NCI-H2196 treated with DMSO at 0.1 percent for 48 hours (cell line): ENCODE results near the gene IRS1.

Experiments used
- DNase-seq: peaks from one replicate; lab custom pipeline; 2025; ENCODE audit not compliant: unreplicated experiment; lab: John Stamatoyannopoulos, UW

IRS1 gene

GRCh38 chr2:226760412-226761194 is 39.0 kb downstream of the IRS1 start:
- DNase-seq: no peak

GRCh38 chr2:226759768-226760167 is 39.9 kb downstream of the IRS1 start:
- no peak for DNase-seq

- DNase-seq: no peak
Observed at GRCh38 chr2:226758921-226759640, 40.5 kb downstream of the IRS1 start.

- no peak for DNase-seq
Observed at GRCh38 chr2:226756131-226756530, 43.5 kb downstream of the IRS1 start.

GRCh38 chr2:226755631-226756030 is 44.0 kb downstream of the IRS1 start:
- no peak for DNase-seq

GRCh38 chr2:226754821-226755604 is 44.6 kb downstream of the IRS1 start:
- no peak for DNase-seq

- no peak for DNase-seq
Observed at GRCh38 chr2:226752887-226753286, 46.7 kb downstream of the IRS1 start.

GRCh38 chr2:226747288-226747687 is 52.3 kb downstream of the IRS1 start:
- DNase-seq: no peak

- DNase-seq: no peak
Observed at GRCh38 chr2:226746196-226746800, 53.3 kb downstream of the IRS1 start.

GRCh38 chr2:226743915-226744314 is 55.7 kb downstream of the IRS1 start:
- DNase-seq: no peak

GRCh38 chr2:226742347-226742746 is 57.3 kb downstream of the IRS1 start:
- DNase-seq: no peak

GRCh38 chr2:226740039-226740648 is 59.5 kb downstream of the IRS1 start:
- DNase-seq: no peak

- no peak for DNase-seq
Observed at GRCh38 chr2:226739545-226740030, 60.0 kb downstream of the IRS1 start.

GRCh38 chr2:226738821-226739544 is 60.6 kb downstream of the IRS1 start:
- DNase-seq: no peak

- DNase-seq: no peak
Observed at GRCh38 chr2:226738191-226738820, 61.3 kb downstream of the IRS1 start.

GRCh38 chr2:226736382-226736781 is 63.2 kb downstream of the IRS1 start:
- no peak for DNase-seq

GRCh38 chr2:226733927-226734564 is 65.6 kb downstream of the IRS1 start:
- DNase-seq: no peak

GRCh38 chr2:226733189-226733858 is 66.3 kb downstream of the IRS1 start:
- DNase-seq: no peak
